Thyroid gland (tissue), 4 donors: Measurements from ENCODE around the gene KRT85.

Experiments used
- POLR2A ChIP-seq, 2 donors: fragments of 450-650 bp; IDR thresholded peaks; one replicate each; pipeline ENCODE4 v1.6.1; 2017; ENCODE audit warnings: antibody characterized with exemption in 2 of 2, mild to moderate bottlenecking in 2 of 2, moderate library complexity in 1 of 2
- TF ChIP-seq, protein P1 (sequence below), 6 experiments: fragments of 200-600 bp in 3 of 6; fragments of 450-650 bp in 3 of 6; sonication (generic) in 3 of 6; IDR thresholded peaks; one replicate each; pipeline ENCODE4 v1.5.1; 2016 to 2019; ENCODE audit warnings: antibody characterized with exemption in 6 of 6, mild to moderate bottlenecking in 2 of 6, inconsistent platforms in 1 of 6, moderate library complexity in 1 of 6

GRCh38 chr12:52404951-52405350 lies 37.7 kb upstream of the KRT85 start:
- no peak for TF ChIP-seq POLR2A (IDR thresholded peaks at IDR 0.05)
- TF ChIP-seq, protein P1, sequence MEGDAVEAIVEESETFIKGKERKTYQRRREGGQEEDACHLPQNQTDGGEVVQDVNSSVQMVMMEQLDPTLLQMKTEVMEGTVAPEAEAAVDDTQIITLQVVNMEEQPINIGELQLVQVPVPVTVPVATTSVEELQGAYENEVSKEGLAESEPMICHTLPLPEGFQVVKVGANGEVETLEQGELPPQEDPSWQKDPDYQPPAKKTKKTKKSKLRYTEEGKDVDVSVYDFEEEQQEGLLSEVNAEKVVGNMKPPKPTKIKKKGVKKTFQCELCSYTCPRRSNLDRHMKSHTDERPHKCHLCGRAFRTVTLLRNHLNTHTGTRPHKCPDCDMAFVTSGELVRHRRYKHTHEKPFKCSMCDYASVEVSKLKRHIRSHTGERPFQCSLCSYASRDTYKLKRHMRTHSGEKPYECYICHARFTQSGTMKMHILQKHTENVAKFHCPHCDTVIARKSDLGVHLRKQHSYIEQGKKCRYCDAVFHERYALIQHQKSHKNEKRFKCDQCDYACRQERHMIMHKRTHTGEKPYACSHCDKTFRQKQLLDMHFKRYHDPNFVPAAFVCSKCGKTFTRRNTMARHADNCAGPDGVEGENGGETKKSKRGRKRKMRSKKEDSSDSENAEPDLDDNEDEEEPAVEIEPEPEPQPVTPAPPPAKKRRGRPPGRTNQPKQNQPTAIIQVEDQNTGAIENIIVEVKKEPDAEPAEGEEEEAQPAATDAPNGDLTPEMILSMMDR (IDR thresholded peaks at IDR 0.05) = no peak
